GM12872 (cell line): Measurements from ENCODE around the gene GTPBP2.
A peak's percentile ranks its signal among the peaks of the same experiment; 100 is the strongest.

Experiments
- TF ChIP-seq, protein P1 (sequence below): IDR thresholded peaks from 3 replicates; pipeline ENCODE4 v1.5.1; 2011; ENCODE audit warnings: low read depth, mild to moderate bottlenecking, low read length, moderate library complexity; ENCODE audit not compliant: insufficient read depth

The GTPBP2 gene

DNA sequence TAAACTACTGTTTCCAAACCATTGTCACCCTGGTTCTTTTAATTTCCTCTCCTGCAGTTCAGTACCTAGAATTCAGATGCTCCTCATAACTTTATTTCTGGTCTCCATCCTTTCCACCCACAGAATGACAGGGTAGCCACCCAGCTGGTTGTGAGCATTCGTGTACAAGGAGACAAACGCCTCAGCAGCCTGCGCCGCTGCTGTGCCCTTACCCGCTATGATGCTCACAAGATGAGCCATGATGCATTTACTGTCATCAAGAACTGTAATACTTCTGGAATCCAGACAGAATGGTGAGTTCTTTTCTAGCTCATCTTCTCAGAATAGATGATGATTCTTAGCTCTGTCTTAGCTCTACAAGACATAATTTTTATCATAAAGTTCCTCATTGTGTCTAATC is 18.6 kb downstream of the GTPBP2 start:
- TF ChIP-seq, protein P1, sequence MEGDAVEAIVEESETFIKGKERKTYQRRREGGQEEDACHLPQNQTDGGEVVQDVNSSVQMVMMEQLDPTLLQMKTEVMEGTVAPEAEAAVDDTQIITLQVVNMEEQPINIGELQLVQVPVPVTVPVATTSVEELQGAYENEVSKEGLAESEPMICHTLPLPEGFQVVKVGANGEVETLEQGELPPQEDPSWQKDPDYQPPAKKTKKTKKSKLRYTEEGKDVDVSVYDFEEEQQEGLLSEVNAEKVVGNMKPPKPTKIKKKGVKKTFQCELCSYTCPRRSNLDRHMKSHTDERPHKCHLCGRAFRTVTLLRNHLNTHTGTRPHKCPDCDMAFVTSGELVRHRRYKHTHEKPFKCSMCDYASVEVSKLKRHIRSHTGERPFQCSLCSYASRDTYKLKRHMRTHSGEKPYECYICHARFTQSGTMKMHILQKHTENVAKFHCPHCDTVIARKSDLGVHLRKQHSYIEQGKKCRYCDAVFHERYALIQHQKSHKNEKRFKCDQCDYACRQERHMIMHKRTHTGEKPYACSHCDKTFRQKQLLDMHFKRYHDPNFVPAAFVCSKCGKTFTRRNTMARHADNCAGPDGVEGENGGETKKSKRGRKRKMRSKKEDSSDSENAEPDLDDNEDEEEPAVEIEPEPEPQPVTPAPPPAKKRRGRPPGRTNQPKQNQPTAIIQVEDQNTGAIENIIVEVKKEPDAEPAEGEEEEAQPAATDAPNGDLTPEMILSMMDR = no peak

DNA sequence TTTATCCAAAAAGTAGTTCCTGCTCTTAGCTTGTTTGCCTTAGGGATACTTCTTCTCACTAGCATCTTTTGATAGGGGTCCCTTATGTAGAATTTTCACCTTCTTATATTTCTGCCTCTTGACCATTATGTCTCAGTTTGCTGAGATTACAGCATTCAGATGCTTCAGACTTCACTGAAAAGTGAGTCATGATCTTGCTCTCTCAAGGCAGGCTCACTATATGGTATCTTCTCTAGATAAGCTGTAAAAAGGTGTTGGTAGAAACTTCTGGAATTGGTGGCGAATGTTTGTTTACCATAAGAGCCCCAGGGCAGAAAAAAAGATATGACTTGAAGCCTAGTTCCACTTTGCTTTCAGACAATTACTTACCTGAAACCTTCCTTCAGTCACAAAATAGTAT is 19.7 kb downstream of the GTPBP2 start:
- TF ChIP-seq, protein P1 = no peak

DNA sequence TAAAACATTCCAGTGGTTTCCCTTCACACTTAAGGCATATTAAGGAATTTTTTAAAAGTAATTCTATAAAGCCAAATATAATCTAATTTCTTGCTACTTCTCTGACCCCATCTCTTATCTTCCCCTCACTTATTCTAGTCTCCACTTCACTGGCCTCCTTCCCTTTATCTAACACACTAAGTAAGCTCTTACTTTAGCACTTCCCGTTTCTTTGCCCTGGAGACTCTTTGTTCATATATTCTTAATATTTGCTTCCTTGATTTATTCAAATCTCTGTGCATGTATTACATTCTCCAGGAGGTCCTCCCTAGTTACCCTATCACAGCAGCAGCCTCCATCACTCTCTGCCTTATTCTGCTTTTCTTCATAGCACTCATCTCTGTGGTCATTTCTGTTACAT is 20.3 kb downstream of the GTPBP2 start:
- TF ChIP-seq, protein P1 = no peak

DNA sequence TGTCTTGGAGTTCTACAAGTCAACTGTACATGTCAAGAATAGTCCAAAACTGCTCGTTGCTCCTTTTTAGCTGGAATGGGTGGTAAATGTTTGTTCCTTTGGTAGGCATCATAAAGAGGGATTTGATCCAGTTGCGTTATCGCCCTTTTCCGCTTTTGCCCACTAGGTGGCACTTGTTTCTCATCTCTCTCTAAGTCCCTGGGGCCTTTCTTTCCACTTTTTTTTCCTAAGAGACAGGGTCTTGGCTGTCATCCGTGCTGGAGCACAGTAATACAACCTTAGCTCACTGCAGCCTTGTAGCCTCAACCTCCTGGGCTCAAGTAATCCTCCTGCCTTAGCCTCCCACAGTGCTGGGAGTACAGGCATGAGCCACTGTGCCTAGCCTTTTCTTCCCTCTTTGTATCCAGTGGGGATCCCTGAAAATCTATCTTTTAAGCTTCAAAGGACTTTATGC is 20.7 kb downstream of the GTPBP2 start:
- TF ChIP-seq, protein P1 = peak; percentile 88

DNA sequence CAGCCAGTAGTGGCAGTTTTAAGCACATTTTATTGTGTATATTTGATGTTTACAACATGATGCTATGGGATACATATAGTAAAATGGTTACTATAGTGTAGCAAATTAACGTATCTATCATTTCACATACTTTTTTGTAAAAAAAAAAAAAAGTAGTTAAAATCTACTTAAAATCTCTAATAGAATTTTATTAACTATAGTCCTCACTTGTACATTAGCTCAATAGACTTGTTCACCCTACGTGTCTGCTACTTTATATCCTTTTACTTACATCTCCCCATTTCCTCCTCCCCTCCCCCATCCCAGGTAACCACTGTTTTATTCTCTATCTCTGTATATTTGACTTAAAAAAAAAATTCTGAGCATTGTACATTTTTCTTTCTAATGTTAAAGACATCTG is 23.0 kb downstream of the GTPBP2 start:
- TF ChIP-seq, protein P1 = no peak

DNA sequence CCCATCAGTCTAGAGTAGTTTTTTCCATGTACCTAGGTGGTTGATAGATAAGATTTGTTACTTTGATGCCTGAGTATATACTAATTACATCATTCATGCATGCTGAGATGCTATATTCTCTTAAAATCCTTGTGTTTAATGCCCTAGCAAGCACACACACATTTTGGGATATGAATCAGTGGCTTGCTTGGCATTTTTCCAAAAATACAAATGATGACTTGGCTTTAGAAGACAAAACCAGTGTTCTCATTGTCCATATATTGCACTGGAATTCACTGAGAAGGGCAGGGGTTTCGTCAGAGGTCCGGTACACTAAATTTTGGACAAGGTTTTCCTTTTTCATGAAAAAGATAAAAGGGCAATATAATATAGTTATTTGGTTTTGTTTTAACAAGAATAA is 24.9 kb downstream of the GTPBP2 start:
- TF ChIP-seq, protein P1 = no peak

DNA sequence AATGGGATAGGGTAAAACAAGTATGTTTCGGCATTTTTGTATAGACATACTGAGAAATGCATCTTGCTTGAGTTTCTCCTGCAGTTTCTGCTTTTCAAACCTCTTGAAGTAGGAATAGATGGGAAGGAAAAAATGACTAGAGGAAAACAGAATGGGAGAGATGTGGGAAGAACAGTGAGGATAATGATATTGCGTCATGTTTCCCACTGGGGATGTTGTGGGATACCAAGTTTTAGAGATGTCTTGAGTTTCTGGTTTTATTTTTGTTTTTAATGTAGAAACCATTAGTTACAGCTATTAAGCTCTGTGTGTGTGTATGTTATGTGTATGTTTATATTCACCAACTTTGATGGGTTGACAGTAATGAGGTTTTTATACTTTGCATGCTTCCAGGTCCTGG is 28.5 kb downstream of the GTPBP2 start:
- TF ChIP-seq, protein P1 = no peak

DNA sequence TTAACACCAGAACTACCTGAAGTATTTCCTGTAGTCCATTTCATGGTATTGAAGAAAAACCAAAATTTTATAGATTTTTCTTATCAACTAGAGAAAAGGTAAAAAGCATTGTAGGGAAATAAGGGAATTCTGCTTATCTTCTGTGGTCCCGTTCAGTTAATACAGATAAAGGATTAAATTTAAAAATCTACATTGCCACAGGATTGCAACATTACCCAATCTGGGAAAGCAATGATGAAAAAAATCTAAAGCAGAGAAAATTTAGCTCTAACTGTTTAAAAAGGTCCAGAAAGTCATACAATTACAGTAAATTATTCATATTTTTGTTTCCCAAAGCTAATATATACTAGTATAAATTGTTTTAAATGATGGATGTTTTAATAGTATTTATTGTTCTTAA is 35.1 kb downstream of the GTPBP2 start:
- TF ChIP-seq, protein P1 = no peak
